Keratinocyte (primary cell): ENCODE results near the gene GAB2. TPM values are rescaled to one million over a fixed set of nuclear protein-coding genes. Genes with fewer than 3 reads are reported as not detected.

Source experiments
- DNase-seq: peaks from one replicate; pipeline ENCODE4 v3.0.0-alpha.2; 2011; ENCODE audit warnings: low read depth, missing footprints, low spot score
- FAIRE-seq: peaks from 2 replicates; lab custom pipeline; 2011; peaks lifted over from hg19 to GRCh38; lab: Jason Lieb, UNC
- H2AFZ ChIP-seq: 2 replicates; pipeline ENCODE4 v1.6.0; 2012; ENCODE audit warnings: low read length, control low read depth, inconsistent platforms; ENCODE audit not compliant: control insufficient read depth
- H3K27ac ChIP-seq: 2 replicates; pipeline ENCODE4 v1.5.1; 2011; ENCODE audit warnings: low read length; ENCODE audit not compliant: control insufficient read depth, insufficient read depth
- H3K27me3 ChIP-seq: 3 replicates; pipeline ENCODE4 v1.6.0; 2011; ENCODE audit warnings: low read length; ENCODE audit not compliant: control insufficient read depth, insufficient read depth; ENCODE audit errors: extremely low read depth
- H3K36me3 ChIP-seq, 2 experiments: 2 replicates in 1 of 2; 3 replicates in 1 of 2; pipeline ENCODE4 v1.5.1; 2011; ENCODE audit warnings: low read length in 2 of 2, mild to moderate bottlenecking in 1 of 2; ENCODE audit not compliant: control insufficient read depth in 2 of 2, insufficient read depth in 2 of 2; ENCODE audit errors: extremely low read depth in 1 of 2
- H3K4me1 ChIP-seq: 3 replicates; pipeline ENCODE4 v1.5.1; 2011; ENCODE audit warnings: low read length; ENCODE audit not compliant: control insufficient read depth, insufficient read depth; ENCODE audit errors: extremely low read depth
- H3K4me2 ChIP-seq: 3 replicates; pipeline ENCODE4 v1.6.0; 2011; ENCODE audit warnings: low read depth, low read length; ENCODE audit not compliant: control insufficient read depth, insufficient read depth; ENCODE audit errors: extremely low read depth
- H3K4me3 ChIP-seq, 3 experiments: fragments of 200-600 bp in 1 of 3; sonication (generic) in 1 of 3; 2 replicates in 2 of 3; 3 replicates in 1 of 3; pipeline ENCODE4 v1.5.1; 2011 to 2016; ENCODE audit warnings: low read length in 3 of 3, mild to moderate bottlenecking in 3 of 3, control low read depth in 2 of 3, inconsistent platforms in 1 of 3, low read depth in 1 of 3, mixed read lengths in 1 of 3, mixed run types in 1 of 3, moderate library complexity in 1 of 3; ENCODE audit not compliant: control insufficient read depth in 2 of 3, insufficient read depth in 2 of 3; ENCODE audit errors: extremely low read depth in 1 of 3
- H3K79me2 ChIP-seq: 2 replicates; pipeline ENCODE4 v1.6.0; 2012; ENCODE audit warnings: low read length; ENCODE audit not compliant: control insufficient read depth, insufficient read depth
- H3K9ac ChIP-seq: 3 replicates; pipeline ENCODE4 v1.6.0; 2011; ENCODE audit warnings: low read length; ENCODE audit not compliant: control insufficient read depth, insufficient read depth; ENCODE audit errors: extremely low read depth
- H3K9me1 ChIP-seq: 3 replicates; pipeline ENCODE4 v1.6.0; 2011; ENCODE audit warnings: low read length; ENCODE audit not compliant: control insufficient read depth, insufficient read depth; ENCODE audit errors: extremely low read depth
- H3K9me3 ChIP-seq: 2 replicates; pipeline ENCODE4 v1.5.1; 2012; ENCODE audit warnings: low read depth, low read length; ENCODE audit not compliant: control insufficient read depth
- H4K20me1 ChIP-seq: 3 replicates; pipeline ENCODE4 v1.6.0; 2011; ENCODE audit warnings: low read length; ENCODE audit not compliant: control insufficient read depth, insufficient read depth; ENCODE audit errors: extremely low read depth
- EZH2 ChIP-seq: IDR thresholded peaks from one replicate; pipeline ENCODE4 v1.6.1; 2012; ENCODE audit warnings: inconsistent platforms, mild to moderate bottlenecking, low read length, moderate library complexity
- dilution Hi-C: fragments of 300-500 bp; cut with MboI; formaldehyde crosslinking; loops from one replicate; pipeline ENCODE4 v1.7.0; 2020; ENCODE audit warnings: low sequenced_read_pairs; ENCODE audit not compliant: extremely low pct_ligation_motif_present
- polyA plus RNA-seq, 5 experiments: library from polyadenylated mRNA; depleted of rRNA in 3 of 5; stranded (reverse) in 3 of 5; stranded (forward) in 1 of 5; unstranded in 1 of 5; fragments of >200 nt; gene quantifications; 1 replicate in 1 of 5; 2 replicates in 3 of 5; 3 replicates in 1 of 5; pipeline versions ENCODE4 v1.2.1 to v1.2.3, GENCODE V29; 2011 to 2012; ENCODE audit warnings: missing spikeins in 2 of 5, low read depth in 1 of 5, low replicate concordance in 1 of 5
- TF ChIP-seq, protein P1 (sequence below), 3 experiments: IDR thresholded peaks in 1 of 3; conservative IDR thresholded peaks in 1 of 3; optimal IDR thresholded peaks in 1 of 3; 2 replicates in 2 of 3; 3 replicates in 1 of 3; pipeline versions ENCODE3 to v1.5.1; 2011; ENCODE audit warnings: low read length in 3 of 3, mild to moderate bottlenecking in 3 of 3, moderate library complexity in 2 of 3, control low read depth in 1 of 3, inconsistent platforms in 1 of 3; ENCODE audit not compliant: insufficient read depth in 2 of 3; ENCODE audit errors: extremely low read depth in 1 of 3

GAB2 gene
- polyA plus RNA-seq, 1 donor (not counting 4 experiments of a cell fraction or from before 2014, with no cell fraction given) = 0.68 TPM

DNA sequence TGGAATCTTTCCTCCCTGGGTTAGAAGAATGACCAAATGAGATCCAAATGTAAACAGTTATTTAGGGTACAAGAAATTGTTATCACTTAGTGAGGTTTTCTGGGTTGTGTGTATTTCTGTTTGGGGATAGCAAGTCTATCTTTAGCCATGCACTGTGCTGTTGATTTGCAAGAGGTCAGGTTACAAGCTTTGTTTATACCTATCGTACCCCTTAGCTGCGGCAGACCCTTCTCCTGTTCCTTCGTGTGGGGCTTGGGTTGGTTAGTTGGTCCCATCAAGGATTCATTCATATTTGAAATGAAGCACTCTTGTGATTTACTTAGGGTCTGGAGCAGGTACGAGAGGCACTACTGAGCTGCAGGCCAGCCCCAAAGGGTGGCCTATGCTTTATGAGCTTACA, 156.3 kb downstream of the GAB2 start:
- Histone ChIP-seq H3K27ac (no peak overlapping the region), H4K20me1 (no peaks in the 10 kb centered on the region), H3K9ac (no peak overlapping the region), H3K27me3 (no peaks in the 10 kb centered on the region), H2AFZ (no peak overlapping the region), H3K79me2 (no peaks in the 10 kb centered on the region), H3K4me2 (no peak overlapping the region), H3K9me3 (no peaks in the 10 kb centered on the region), H3K36me3 (no peaks in the 10 kb centered on the region), H3K4me3 (no peak overlapping the region), H3K9me1 (no peaks in the 10 kb centered on the region), H3K4me1 (no peaks in the 10 kb centered on the region)
- DNase-seq = no peak
- FAIRE-seq = no peak
- dilution Hi-C loops = no loop called here
- TF ChIP-seq, protein P1, sequence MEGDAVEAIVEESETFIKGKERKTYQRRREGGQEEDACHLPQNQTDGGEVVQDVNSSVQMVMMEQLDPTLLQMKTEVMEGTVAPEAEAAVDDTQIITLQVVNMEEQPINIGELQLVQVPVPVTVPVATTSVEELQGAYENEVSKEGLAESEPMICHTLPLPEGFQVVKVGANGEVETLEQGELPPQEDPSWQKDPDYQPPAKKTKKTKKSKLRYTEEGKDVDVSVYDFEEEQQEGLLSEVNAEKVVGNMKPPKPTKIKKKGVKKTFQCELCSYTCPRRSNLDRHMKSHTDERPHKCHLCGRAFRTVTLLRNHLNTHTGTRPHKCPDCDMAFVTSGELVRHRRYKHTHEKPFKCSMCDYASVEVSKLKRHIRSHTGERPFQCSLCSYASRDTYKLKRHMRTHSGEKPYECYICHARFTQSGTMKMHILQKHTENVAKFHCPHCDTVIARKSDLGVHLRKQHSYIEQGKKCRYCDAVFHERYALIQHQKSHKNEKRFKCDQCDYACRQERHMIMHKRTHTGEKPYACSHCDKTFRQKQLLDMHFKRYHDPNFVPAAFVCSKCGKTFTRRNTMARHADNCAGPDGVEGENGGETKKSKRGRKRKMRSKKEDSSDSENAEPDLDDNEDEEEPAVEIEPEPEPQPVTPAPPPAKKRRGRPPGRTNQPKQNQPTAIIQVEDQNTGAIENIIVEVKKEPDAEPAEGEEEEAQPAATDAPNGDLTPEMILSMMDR (optimal IDR thresholded peaks at IDR 0.05 in 1 of 3, IDR thresholded peaks at IDR 0.05 in 1 of 3, conservative IDR thresholded peaks at IDR 0.05 in 1 of 3; ENCODE audit: extremely low read depth in 1 of 3, insufficient read depth in 2 of 3, low read length in 3 of 3) = no peak
- no peak for TF ChIP-seq EZH2

DNA sequence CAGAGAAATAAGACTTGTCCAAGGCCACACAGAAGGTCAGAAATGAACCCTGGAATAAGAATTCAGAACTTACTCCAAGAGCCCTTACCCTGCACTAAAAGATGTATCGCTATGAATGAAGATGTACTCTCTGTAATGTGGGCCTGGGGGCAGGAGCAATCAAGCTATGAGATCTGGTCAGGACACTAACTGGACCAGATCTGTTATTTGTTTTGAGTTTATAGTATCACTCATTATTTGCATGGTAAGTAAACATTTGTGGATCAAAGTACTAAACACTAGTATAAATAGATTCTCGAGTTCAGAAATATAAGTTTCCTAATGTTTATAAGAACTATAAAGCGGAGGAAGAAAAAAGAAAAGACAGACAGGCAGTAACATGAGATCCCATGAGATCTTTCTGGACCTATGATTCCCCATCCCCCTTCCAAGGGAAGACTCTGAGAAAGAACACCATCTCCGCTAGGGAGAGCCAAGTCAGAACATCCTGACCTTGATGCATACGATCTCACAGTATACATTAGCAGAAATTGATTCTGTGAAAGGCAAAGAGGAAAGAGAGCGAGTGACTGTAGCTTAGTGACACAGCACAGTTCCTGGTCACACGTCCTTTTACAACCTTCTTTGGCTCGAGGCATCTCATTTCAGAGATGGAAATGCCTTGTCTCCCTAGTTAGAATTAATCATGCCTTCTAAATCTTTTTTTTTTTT, 157.7 kb downstream of the GAB2 start:
- dilution Hi-C loops = no loop called here
- H3K9me1 ChIP-seq = no peaks in the 10 kb centered on the region
- H3K9ac ChIP-seq = no peak overlapping the region
- no peaks in the 10 kb centered on the region for H3K79me2 ChIP-seq
- H3K27me3 ChIP-seq = no peaks in the 10 kb centered on the region
- H3K4me3 ChIP-seq = no peak overlapping the region
- no peaks in the 10 kb centered on the region for H4K20me1 ChIP-seq
- no peak for TF ChIP-seq EZH2
- TF ChIP-seq, protein P1 (optimal IDR thresholded peaks at IDR 0.05 in 1 of 3, IDR thresholded peaks at IDR 0.05 in 1 of 3, conservative IDR thresholded peaks at IDR 0.05 in 1 of 3; ENCODE audit: extremely low read depth in 1 of 3, insufficient read depth in 2 of 3, low read length in 3 of 3) = no peak
- no peak overlapping the region for H2AFZ ChIP-seq
- FAIRE-seq (no peak), DNase-seq (no peak)
- no peak overlapping the region for H3K4me2 ChIP-seq
- no peaks in the 10 kb centered on the region for H3K36me3 ChIP-seq
- H3K27ac ChIP-seq = no peak overlapping the region
- no peaks in the 10 kb centered on the region for H3K9me3 ChIP-seq
- H3K4me1 ChIP-seq = no peaks in the 10 kb centered on the region
